ENCODE measurements around the gene LIX1. TPM values are rescaled to one million over a fixed set of nuclear protein-coding genes. Genes with fewer than 3 reads are reported as not detected.

Gene LIX1
- total and polyA plus RNA-seq, 2 of the 8 experiments (the other 6 are each of a cell fraction or from before 2014, with no cell fraction given): 0.26 to 0.45 TPM

GRCh38 chr5:97085459-97086181, 56.8 kb downstream of the LIX1 start:
- Histone ChIP-seq H3K4me1 (replicated peaks in 1 of 4; ENCODE audit: control insufficient read depth in 3 of 4, insufficient read depth in 4 of 4, low read length in 3 of 4) (no peaks in the 10 kb centered on the region), H4K5ac (ENCODE audit: insufficient read length, low read depth, low read length) (no peak overlapping the region), H4K91ac (replicated peaks; ENCODE audit: insufficient read length, low read length) (no peak overlapping the region), H3K4me3 (ENCODE audit: extremely low read depth in 1 of 4, insufficient read depth in 2 of 4, low read depth in 3 of 4, low read length in 4 of 4) (no peak overlapping the region), H3K23me2 (ENCODE audit: low read depth, low read length) (no peaks in the 10 kb centered on the region), H3K18ac (ENCODE audit: extremely low read depth, low read length) (no peak overlapping the region), H2AFZ (ENCODE audit: low read length) (no peak overlapping the region), H3K4me2 (ENCODE audit: insufficient read depth in 1 of 2, low read depth in 2 of 2, low read length in 2 of 2) (no peak overlapping the region), H2BK120ac (replicated peaks; ENCODE audit: low read depth, low read length) (no peak overlapping the region), H3K23ac (ENCODE audit: insufficient read length) (no peak overlapping the region), H2BK5ac (ENCODE audit: low read depth, low read length) (no peak overlapping the region), H3K14ac (ENCODE audit: insufficient read length) (no peak overlapping the region), H3K4ac (replicated peaks; ENCODE audit: insufficient read length, low read depth, low read length) (no peak overlapping the region), H3K9ac (replicated peaks in 1 of 4; ENCODE audit: extremely low read depth in 1 of 4, low read depth in 3 of 4, low read length in 3 of 4) (no peak overlapping the region), H4K8ac (ENCODE audit: extremely low read depth, insufficient read depth, low read length) (no peak overlapping the region), H4K20me1 (replicated peaks in 1 of 2; ENCODE audit: control insufficient read depth in 1 of 2, insufficient read depth in 2 of 2, low read length in 2 of 2) (no peaks in the 10 kb centered on the region), H2BK12ac (ENCODE audit: low read depth, low read length) (no peak overlapping the region), H2BK15ac (ENCODE audit: low read length) (no peak overlapping the region), H3K27me3 (replicated peaks in 1 of 4; ENCODE audit: control insufficient read depth in 3 of 4, extremely low read depth in 1 of 4, insufficient read depth in 3 of 4, low read length in 3 of 4) (no peaks in the 10 kb centered on the region), H2BK20ac (ENCODE audit: low read length) (no peak overlapping the region), H3K79me1 (ENCODE audit: low read depth, low read length) (no peaks in the 10 kb centered on the region), H3K27ac (ENCODE audit: low read depth, low read length) (no peak overlapping the region), H3K36me3 (ENCODE audit: control insufficient read depth in 2 of 4, insufficient read depth in 4 of 4, low read length in 3 of 4) (peaks cover 0 to 10% (median 0%) of the 10 kb centered on the region in 4 experiments; a peak in 1 of 8 replicates), H2AK5ac (ENCODE audit: low read depth, low read length) (no peak overlapping the region), H3K9me3 (ENCODE audit: insufficient read depth in 2 of 2, low read depth in 1 of 2, low read length in 1 of 2) (peaks cover 13 to 18% of the 10 kb centered on the region in 2 experiments), H3K79me2 (ENCODE audit: control insufficient read depth in 1 of 2, insufficient read depth in 2 of 2, low read length in 2 of 2) (no peaks in the 10 kb centered on the region), H3K56ac (replicated peaks; ENCODE audit: insufficient read length, low read depth, low read length) (no peak overlapping the region)
- DNase-seq (ENCODE audit: low read depth in 1 of 2, low spot score in 2 of 2): no peak
- WGBS, 2 experiments (ENCODE audit: extremely low coverage in 1 of 2, insufficient coverage in 1 of 2, insufficient read length in 1 of 2, insufficient replicate concordance in 2 of 2, low coverage in 1 of 2, low lambda C conversion rate in 2 of 2, missing lambda C conversion rate in 1 of 2): 98% methylated on average over 9 of the region's 22 CpGs; no CpG with 5 or more reads in 1 of the 2 experiments
- ChIA-PET CTCF (ENCODE audit: partially characterized antibody) (no interaction called here), POLR2A (ENCODE audit: partially characterized antibody) (no interaction called here)
- no peak for TF ChIP-seq ZNF274 (IDR thresholded peaks at IDR 0.05; ENCODE audit: borderline replicate concordance, extremely low read depth, low read length)
- FAIRE-seq: no peak
